HG03095 (cell line): ENCODE results near the gene AHRR.
"Not testable (repeated sequence)": the region's sequence is repeated elsewhere in the genome, so short reads cannot be mapped to it uniquely, and the experiment has no call there.

ENCODE experiments used
- ATAC-seq: cut with Tn5 transposase; IDR thresholded peaks from one replicate; pipeline ENCODE4 v1.9.1; 2021; ENCODE audit warnings: moderate library complexity; ENCODE audit not compliant: unreplicated experiment

The AHRR gene

DNA sequence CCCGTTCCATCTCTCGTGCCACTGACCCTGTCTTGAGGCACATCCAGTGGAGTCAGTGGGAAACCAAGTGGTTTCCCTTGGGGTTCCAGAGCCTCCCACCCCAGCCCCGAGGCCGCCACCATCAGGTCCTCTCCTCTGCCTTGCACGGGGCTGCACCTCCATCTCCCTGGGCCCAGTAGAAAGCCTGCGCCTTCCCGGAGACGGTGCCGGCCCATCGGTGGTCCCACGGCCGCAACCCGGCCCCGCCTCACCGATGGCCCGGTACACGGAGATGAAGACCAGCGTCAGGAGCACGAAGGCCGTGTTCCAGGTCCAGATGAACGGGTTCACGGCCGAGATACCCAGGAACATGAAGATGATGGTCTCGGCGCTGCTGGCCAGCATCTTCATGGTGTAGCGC, 161.5 kb downstream of the AHRR start:
- no peak for ATAC-seq

DNA sequence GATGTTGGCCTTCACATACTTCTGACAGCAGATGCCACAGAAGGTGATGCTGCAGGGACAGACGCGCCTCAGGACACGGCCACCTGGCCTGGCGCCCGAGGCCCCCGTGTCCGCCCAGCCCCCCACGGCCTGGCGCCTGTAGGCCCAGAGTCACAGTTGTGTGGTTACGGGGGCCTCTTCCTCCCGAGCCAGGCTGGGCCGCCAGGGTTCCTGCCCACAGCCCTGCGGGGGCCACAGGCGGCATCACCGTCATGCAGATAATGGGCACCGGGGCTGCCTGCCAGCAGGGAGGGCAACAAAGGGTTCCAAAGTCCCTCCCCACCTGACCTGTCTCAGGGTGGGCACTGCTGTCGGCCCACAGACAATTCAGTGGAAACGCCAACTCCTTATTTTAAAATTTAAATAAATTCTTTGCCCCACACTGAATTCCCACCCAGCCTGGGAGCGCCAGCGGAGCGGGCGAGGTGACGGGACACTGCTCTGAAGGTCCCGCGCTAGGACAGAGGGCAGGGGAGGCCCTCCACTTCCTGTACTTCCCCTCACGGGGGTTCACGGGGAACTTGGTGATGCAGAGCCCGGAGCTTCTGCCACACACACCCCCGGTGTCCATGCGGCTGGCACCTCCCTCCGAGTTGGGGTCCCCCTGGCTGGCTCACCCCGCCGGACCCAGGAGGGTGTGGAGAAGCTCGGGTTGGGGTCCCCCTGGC, 162.1 kb downstream of the AHRR start:
- no peak for ATAC-seq

DNA sequence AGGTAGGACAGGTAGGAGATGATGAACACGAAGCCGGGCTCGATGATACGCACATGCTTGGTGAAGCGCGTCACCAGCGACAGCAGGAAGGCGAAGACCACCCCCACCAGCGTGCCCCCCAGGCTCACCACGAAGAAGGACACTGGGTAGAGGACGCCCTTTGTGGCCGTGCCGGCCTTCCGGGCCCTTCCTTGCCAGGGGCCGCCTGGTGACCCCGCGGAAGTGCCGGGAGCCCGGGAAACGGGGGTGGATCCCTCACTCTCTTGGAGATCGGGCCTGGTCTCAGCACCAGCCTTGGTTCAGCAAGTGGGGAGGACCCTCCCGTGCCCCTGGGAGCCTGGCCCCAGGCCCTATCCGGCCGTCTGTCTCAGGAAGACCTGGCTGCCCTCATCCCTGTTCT, 163.0 kb downstream of the AHRR start:
- no peak for ATAC-seq

DNA sequence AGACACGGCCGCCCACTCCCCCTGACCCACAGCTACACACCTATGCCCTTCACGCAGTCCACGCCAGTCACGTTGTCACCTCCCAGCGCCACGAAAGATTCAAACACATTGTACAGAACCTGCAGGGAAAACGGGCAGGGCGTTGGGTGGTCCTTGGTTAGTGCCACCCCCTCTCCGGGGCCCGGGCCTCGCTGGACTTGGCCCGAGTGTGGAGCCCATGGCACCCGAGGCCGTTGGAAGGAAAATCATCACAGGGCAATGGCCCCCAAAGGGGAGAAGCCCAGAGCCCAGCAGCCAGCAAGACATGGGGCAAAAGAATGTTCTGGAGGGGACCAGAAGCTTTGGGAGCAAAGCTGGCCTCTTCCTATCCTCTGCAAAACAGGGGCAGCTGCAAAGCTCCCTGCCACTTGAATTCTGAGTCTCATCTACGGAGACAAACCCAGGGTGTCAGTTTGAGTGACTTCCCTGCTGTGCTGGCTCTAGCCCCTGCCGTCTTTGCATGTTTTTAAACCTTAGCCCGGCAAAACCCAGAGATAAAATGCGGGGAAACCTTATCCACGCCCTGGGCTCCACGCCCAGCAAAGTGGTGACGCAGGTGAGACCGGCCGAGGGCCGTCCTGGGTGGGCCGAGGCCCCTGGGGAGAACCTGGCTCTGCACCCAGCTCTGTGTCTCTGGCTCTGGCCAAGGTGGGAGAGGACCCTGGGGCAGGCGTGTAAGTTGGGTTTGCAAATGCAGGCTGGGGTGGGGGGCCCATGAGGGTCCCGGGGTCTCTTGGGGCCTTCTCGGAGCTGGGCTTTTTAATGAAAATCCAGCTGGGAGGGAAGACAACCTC, 163.8 kb downstream of the AHRR start:
- ATAC-seq: no peak

DNA sequence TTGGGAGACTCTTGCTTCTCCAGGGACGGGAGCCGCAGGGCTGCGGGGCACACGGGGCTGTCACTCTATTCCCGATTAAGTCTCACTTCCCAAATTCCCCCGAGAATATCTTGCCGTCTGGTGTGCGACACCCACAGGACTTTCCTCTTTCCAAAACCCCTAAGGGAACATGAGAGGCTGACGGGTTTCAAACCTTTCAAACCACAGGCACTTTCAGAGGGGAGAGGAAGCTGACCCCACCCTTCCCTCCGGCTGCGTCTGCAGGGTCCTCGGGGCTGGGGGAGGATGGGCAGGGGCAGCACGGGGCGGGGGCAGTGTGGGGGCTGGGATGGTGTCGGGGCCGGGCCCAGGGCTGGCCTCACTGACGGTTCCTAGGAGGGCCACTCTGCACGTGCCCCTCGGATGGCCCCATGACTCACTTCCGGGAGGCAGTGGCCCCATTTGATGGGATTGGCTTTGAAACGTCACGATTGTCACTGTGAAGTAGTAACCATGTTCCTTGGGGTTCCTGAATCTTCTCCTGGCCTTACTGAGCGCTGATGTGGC, 164.5 kb downstream of the AHRR start:
- ATAC-seq: no peak

DNA sequence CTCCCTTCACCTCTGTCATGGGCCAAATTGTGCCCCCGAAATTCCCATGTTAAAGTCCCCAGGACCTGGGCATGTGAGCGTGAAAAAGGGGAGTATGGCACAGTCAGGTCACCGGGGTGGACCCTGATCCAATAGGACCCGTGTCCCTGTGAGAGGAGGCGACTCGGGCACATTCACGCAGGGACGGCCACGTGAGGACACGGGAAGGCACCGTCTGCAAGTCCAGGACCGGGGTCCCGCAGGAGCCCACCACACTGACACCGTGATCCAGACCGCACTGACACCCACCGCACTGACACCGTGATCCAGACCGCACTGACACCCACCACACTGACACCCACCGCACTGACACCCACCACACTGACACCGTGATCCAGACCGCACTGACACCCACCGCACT, 165.1 kb downstream of the AHRR start:
- not testable (repeated sequence) for ATAC-seq
